ENCODE measurements around the gene ITGA4.

GRCh38 chr2:181570059-181570458, 112.9 kb downstream of the ITGA4 start:
- TF ChIP-seq CTCF (IDR thresholded peaks at IDR 0.05) = no peak
- no peak for TF ChIP-seq POLR2A (IDR thresholded peaks at IDR 0.05)

Data from Peyer's patch (tissue), 4 donors.